Measurements from ENCODE around the gene NMNAT2. TPM values are rescaled to one million over a fixed set of nuclear protein-coding genes. Genes with fewer than 3 reads are reported as not detected.
A peak's percentile ranks its signal among the peaks of the same experiment; 100 is the strongest.
"Not testable (repeated sequence)": the region's sequence is repeated elsewhere in the genome, so short reads cannot be mapped to it uniquely, and the experiment has no call there.

The NMNAT2 gene
- polyA plus RNA-seq (ENCODE audit: insufficient read length in 10 of 10), result 1 to 10 TPM in 9 of 10 donors, under 1 TPM in 1; 0.99 to 2.0 (median 1.5) TPM
- long read RNA-seq, donor 1, result 0 reads
- long read RNA-seq, donor 2, result 0 reads
- long read RNA-seq, donor 3, result 0 reads
- long read RNA-seq, donor 4, result 0 reads
- long read RNA-seq, donor 5, result 0 reads
- long read RNA-seq, donor 6, full-length matches to known transcripts, result 1 of 1 reads
- long read RNA-seq, donor 6, partial matches to known transcripts, result 0 of 1 reads
- long read RNA-seq, donor 6, other reads (novel, unspliced or antisense), result 0 of 1 reads
- long read RNA-seq, donor 7, full-length matches to known transcripts, result 1 of 1 reads
- long read RNA-seq, donor 7, partial matches to known transcripts, result 0 of 1 reads
- long read RNA-seq, donor 7, other reads (novel, unspliced or antisense), result 0 of 1 reads
- long read RNA-seq, donor 8, result 0 reads
- long read RNA-seq, donor 9, result 0 reads

DNA sequence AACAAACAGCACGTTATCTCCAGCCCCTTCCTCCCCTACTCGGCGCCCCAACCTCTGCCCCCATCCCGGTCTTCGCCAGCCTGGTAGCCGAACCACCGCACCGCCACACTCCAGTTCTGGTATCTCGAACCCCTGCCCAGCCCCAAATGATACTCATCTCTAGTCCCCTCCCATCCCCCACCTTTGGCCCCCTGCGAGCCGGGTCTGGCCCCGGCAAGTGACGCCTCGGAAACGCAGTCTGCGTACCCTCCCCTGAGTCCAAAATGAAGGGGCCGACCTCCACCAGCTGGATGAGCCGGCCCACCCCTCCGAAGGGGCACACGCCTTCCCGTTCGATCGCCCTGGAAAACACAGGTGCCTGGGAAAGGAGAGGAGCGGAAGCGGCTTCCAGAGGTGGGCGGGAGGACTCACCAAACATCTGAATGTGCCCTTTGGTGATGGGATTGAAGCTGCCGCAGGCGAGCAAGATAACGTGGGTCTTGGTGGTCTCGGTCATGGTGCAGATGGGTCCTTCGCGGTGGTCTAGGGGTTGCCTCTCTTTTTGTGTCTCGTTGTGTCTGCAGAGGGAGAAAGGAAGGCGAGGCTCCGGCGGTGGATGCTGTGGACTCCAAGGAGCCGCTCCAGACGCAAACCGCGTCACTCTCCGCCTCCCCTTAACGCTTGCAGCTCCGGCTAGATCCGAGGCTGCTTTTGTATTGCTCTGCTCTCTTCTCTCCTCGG lies at the start of gene NMNAT2:
TSS of gene NMNAT2 (minus strand) at position 609 of the 720 bp plus-strand sequence. CDS start at position 496, 113 bp downstream.
- DNase-seq, result peak in 2 of 3 donors; percentile 50 to 62

DNA sequence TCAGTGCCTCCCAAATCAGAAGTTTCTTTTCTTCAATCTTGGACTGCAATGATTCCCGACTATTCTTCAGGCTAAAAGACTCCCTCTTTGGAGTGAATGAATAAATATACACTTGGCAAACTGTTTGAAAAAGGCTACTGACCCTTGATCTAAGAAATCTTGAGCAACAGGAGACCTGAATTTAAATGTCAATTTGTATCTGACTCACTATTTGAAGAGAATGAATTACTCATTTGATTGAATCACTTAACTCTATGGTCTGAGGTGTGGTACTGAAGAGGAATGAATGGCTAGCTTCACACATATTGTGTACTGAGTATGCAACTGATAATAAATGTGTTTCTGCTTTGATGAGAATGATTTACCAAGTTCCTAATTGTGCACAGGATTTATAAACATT lies 49.5 kb upstream of the NMNAT2 start:
- no peak for DNase-seq

DNA sequence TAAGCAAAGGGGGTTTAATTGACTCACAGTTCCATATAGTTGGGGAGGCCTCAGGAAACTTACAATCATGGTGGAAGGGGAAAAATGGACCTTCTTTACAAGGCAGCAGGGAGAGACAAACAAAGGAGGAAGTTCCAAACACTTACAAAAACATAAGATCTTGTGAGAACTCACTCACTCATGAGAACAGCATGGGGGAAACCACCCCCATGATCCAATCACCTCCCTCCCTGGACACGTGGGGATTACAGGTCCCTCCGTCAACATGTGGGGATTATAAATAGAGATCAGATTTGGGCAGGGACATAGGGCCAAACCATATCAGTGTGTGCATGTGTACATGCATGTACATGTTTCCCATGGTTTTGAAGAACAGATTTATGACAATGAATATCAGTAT lies 48.6 kb upstream of the NMNAT2 start:
- no peak for DNase-seq

DNA sequence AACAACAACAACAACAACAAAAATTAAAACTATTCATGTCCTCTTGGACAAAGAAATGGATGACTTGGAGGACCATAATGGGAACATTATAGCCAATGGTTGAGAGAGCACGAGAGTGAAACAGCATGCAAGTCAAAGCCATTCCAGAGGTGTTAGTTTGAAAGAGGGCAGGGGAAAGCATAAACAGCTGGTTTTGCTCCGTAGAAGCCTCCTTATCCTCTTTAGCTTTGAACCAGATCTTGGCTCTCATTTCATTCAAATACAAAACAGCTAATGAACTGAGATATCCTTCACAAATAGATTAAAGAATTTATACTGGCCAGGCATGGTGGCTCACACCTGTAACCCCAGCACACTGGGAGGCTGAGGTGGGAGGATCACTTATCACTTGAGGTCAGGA lies 45.4 kb upstream of the NMNAT2 start:
- no peak for DNase-seq

DNA sequence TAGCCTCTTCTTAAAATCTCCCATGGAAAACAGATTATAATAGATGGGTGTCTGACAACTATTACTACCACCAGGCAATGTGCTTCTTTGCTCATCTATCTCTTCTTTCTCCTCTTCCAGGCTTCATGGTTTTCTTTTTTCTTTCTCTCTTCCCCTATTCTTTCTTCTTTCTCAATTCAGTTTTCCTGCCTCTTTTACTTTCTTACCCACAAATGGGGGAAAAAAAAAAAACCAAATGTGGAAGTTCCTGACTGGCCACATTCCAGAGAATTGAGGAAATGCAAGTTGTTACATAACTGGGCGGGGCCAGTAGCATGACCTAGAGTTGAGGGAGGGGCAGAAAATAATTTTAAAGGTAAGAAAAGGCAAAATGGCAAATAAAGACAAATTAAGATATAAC lies 43.2 kb upstream of the NMNAT2 start:
- peak in 1 of 3 donors; percentile 20 for DNase-seq

DNA sequence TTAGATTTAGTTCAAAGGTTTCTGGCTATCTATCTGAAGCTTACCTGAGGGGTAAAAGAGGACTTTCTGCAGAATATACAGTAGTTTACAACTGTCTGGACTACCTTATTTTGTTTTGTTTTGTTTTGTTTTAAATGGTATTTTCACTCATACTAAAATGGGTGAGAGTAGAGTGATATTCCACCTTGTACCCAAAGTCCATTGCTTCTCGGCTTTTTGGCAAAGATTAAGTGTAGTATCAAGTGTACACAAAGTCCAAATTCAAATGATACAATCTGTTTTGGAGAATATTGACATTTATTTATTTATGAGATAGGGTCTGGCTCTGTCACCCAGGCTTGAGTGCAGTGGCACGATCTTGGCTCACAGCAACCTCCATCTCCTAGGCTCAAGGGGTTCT lies 42.4 kb upstream of the NMNAT2 start:
- DNase-seq, result no peak

DNA sequence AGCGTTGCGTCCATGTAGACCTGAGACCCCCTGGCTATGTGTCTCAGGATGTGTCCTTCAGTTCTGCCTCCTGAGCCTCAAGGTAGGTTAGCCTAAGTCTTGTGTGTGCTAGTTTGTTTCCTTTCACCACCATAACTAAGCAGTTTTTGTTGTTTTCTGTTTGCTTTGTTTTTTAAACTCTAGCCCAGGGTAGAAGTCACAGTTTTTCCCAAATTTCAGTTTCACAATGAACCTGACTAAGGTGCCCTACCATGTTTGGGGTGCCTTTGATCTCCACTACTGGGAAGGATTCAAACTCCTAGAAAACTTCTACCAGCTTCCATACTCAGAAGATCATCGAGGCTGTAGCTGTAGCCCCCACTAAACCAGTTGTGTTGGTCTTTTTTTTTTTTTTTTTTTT lies 39.3 kb upstream of the NMNAT2 start:
- DNase-seq, result no peak

DNA sequence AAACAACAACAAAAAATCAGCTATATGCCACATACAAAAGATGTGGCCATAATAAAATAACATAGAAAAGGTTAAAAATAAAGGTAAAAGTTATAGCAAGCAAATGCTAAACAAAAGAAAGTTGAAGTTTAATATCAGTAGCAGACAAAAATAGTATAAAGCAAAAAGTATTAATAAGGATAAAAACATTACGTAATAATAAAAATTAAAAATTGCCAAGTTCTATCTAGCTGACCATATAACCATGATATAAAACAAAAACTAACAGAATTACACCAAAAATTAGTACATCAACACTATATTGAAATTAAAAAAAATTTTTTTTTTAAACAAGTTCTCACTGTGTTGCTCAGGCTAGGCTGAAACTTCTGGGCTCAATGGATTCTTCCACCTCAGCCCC lies 38.6 kb upstream of the NMNAT2 start:
- DNase-seq, result no peak

DNA sequence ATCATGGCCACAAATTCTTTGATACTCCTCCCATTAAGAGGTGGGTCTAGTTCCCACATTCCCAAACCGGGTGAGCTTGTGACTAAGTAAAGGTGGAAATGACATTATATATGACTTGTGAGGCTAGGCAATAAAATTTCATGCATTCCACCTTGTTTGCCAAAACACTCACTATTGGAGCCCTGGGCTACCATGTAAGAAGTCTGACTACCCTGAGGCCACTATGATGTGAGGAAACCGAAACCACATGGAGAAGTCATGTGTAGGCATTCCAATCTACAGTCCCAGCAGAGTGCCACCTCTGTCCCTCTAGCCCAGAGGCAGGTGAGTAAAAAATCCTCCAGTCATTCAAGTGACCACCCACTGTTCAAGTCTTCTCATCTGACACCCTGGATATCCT lies 36.2 kb upstream of the NMNAT2 start:
- no peak for DNase-seq

DNA sequence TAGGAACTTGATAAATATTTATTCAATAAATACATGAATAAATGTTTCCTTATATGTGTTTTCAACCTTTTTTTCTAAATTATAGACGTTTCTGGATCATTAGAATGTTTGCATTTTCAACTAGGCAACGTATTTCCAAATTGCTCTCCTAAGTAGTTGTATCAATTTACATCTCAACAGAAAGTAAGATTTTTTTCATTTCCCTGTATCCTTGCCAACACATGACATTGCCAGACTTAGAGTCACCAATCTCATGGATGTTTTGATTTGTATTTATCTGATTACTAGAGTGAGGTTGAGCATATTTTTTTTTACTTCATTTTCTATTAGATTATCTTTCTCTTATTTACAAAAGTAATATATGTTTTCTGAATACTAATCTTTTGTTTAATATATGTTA lies 31.9 kb upstream of the NMNAT2 start:
- peak in 1 of 3 donors; percentile 11 for DNase-seq

DNA sequence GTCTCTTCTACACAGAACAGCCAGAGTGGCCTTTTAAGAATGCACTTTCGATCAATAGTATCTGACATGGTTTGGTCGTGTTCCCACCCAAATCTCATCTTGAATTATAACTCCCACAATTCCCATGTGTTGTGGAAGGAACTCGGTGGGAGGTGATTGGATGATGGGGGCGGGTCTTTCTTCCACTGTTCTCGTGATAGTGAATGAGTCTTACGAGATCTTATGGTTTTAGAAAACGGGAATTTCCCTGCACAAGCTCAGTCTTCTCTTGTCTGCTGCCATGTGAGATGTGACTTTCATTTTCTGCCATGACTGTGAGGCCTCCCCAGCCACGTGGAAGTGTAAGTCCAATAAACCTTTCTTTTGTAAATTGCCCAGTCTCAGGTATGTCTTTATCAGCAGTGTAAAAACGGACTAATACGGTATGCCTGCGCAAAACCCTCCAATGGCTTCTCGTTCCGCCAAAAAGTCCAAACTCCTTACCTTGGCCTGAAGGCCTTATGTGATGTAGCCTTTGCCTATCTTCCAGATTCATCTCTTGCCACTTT lies 31.1 kb upstream of the NMNAT2 start:
- DNase-seq, result no peak

DNA sequence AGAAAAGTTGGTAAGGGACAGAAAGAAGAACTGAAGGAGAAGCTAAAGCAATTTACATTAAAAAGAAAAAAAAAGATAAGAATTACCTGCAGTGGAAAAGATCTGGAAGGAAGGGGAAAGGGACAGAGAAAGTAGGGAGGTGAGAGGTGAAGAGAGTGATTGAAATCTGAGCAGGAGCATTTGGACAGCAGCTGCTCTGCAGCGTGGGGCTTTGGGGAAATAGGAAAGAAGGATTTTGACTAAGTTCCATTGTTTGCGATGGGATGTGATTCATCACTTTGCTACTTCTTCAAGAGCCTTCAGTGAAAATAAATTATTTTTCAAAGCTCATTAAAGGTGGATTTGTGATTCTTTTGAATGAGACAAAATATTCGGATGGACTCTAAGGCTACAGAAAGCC lies 26.1 kb upstream of the NMNAT2 start:
- peak; percentile 45 to 70 (median 69) for DNase-seq

DNA sequence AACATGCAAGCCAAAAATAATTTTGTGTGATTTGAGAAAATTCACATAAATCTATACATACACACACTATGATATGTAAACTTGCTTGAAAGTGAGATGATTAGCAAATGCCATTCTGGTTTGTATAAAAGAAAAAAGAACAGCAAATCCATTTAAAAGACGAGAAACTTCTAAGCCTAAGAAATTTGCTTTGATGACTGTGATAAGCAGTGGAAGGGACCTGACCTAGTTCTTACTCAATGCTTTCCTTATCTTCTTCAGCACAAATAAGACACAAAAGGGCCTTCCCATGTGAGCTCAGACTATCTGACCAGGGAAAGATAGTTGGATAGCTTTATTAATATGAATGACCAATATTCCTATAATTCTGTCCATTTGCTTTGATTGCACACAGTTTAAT lies 25.3 kb upstream of the NMNAT2 start:
- no peak for DNase-seq

DNA sequence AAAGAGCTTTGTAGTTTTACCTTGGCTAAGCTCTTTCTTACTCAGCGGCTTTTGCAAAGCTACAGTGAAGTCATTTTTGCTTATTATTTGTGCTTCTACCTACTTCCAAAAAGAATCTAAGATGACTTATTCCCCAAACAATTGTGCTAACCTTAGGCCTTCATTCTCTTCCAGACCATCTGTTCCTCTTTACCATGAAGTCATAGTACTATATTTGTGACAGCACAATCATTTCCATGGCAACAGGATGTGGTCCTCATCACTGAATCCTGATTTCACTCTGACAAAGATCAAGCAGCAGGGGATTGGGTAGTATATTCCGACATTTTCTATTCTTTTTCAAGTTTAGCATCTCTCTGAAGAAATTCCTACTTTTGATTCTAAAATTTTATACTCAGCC lies 24.8 kb upstream of the NMNAT2 start:
- peak; percentile 54 to 78 (median 78) for DNase-seq

DNA sequence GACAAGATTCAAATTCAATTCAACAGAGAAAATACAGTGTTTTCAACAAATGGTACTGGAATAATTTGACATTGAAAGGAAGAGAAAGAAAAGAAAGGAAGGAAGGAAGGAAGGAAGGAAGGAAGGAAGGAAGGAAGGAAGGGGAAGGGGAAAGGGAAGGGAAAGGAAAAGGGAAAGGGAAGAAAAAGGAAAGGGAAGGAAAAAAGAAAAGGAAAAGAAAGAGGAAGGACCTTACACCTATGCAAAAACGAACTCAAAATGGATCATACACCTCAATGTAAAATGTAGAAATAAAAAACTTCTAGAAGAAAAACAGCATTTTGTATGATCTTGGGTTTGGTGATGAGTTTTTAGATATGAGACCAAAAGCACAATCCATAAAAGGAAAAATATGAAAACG lies 19.9 kb upstream of the NMNAT2 start:
- no peak for DNase-seq

DNA sequence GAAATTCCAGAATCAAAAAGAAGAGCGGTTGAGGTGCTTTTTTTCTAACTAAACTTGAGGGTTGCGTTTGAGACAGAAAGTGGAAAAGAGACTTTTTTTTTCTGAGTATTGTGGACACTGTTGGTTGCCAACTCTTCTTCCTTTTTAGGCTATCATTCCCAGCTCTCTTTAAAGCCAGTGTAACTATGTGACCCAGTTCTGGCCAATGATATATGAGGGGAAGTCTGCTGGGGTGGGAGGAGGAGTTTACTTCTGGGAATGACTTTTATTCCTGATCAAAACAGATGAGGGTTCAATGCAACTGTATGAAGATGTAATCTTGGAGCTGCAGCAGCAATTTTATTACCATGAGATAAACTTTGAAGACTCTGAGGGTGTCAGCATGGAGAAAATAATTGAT lies 17.3 kb upstream of the NMNAT2 start:
- DNase-seq, result no peak

DNA sequence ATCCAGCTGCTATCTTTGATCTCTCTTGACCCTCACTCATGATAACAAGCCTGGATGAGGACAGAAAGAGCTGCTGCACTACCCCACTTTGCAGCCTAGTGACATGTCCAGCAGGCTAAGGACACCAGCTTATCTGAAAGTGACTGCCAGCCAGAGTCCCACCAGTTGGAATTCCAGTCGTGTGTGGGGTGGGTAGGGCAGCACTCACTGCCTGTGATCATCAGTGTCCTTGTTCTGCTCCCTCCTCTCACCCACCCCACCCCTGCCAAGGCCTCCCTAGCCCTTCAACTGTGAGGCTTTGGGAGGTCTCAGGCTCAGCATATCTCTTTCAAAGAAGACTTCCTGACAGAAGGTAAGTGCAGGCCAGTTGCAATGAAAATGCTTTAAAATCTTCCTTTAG lies 15.5 kb upstream of the NMNAT2 start:
- DNase-seq, result no peak

DNA sequence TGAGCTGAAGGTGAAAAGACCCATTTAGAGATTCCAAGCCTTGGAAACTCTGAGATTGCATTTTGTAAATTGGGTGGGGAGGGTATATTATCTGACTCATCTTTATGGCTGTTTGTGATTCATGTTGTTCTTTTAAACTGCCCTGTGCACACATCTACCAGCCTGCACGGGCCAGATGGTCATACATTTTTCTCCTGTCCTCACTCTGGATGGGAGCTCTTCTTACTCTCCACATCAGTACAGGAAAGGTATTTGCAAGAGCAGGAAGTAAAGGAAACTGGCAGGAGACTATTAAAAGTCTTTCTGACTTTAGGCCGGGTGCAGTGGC lies 14.3 kb upstream of the NMNAT2 start:
- no peak for DNase-seq

DNA sequence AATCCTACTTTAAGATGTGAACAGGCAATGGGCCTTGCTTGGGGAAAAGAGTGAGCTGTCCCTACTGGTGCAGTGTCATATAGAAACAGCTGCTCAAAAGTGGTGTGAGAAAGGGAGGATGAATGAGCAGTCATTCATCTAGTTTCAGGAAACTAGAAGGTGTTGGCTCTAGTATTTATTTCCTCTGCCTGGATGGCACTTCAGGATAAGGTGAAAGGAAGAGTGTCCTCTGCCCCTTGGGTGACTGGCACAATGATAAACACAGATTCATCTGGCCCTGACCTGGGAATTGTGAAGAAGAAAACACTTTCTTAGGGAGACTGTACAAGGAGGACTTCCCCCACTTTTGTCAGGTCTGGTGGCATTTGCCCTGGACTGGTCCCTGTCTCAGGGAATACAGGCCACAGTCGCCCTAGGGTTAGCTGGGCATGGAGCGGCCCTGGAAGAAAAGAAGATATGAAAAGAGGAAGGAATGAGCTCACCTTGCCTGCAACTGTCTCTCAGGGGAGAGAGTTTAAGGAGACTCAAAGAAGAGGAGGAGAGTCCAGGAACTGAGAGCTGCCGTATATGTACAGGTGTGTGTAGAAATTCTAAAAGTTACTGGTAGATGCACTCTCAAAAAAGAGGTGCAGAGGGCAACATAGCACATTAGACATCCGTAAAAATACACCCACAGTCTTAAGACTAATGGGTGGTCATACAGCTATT lies 13.8 kb upstream of the NMNAT2 start:
- no peak for DNase-seq

DNA sequence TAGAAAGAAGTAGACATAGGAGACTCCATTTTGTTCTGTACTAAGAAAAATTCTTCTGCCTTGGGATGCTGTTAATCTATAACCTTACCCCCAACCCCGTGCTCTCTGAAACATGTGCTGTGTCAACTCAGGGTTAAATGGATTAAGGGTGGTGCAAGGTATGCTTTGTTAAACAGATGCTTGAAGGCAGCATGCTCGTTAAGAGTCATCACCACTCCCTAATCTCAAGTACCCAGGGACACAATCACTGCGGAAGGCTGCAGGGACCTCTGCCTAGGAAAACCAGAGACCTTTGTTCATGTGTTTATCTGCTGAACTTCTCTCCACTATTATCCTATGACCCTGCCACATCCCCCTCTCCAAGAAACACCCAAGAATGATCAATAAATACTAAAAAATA lies 9.4 kb upstream of the NMNAT2 start:
- DNase-seq, result not testable (repeated sequence)

DNA sequence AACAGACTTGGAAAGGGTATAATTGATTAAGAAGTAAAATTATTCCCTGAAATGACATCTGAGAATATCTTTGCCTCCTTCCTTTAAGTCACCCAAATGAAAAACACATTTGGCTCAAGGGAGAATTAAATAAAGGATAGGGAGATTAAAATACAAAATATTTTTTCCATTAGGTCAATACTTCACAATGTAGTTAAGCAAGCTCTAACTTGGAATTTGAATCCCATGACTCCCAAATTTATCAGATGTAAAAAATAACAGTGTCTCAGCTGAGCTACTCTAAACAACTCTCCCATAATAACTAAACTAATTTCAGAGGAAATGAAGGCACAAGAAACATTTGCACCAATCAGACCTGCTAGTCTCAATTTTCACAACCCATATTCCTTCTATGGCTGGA lies 6.5 kb upstream of the NMNAT2 start:
- DNase-seq, result no peak

DNA sequence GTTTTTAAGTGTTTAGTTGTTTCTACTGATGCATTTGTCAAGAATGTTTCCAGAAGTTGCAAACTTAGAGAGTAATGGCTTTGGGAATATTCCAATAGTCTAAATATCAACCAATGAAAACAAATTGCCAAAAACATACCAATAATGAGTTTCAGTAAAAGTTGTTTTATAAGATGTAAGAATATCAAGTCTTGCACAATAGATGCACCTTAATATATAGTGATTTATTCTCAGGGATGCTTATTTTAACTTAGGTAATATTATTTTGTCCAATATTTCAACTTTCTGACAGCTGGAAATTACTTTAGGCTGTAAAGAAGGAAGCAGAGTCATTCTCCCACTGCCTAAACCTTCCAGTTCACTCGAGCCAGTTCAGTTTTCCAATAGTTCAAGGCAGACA lies 5.4 kb upstream of the NMNAT2 start:
- no peak for DNase-seq

DNA sequence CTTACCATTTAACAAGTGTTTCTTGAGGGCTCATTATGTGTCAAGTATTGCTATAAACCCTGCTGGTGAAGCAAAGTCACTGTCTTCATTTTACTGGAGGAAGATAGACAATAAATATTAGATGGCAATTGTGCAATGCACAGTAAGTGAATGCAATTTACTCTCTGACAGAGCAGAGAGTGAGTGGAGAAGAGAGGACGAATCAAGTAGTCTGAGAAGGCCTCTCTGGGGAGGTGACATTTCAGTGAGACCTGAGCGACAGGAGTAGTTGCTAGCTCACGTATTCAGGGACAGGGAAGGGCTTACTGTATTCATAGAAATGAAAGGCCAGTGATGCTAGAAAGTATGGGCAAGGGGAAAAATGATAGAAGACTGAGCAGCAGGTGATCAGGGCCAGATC lies 1.2 kb upstream of the NMNAT2 start:
- DNase-seq, result no peak

Measured in muscle of back (tissue), 13 donors.